Fibroblast of pulmonary artery (primary cell): ENCODE data around the gene ST14.

Source experiments
- DNase-seq: peaks from one replicate; pipeline ENCODE4 v3.0.0-alpha.2; 2010; ENCODE audit warnings: low read depth
- H3K4me3 ChIP-seq: replicated peaks from 2 replicates; pipeline ENCODE4 v1.5.1; 2011; ENCODE audit warnings: low read depth, mild to moderate bottlenecking, control low read depth, low read length, moderate library complexity
- CTCF ChIP-seq: IDR thresholded peaks from 2 replicates; pipeline ENCODE4 v1.5.1; 2011; ENCODE audit warnings: mild to moderate bottlenecking, control low read depth, low read length, inconsistent platforms; ENCODE audit errors: missing control alignments

The ST14 gene

GRCh38 chr11:130156108-130157022 lies 3.2 kb upstream of the ST14 start:
- DNase-seq: peak; percentile 32
- no peak for TF ChIP-seq CTCF

GRCh38 chr11:130157101-130157500 lies 2.5 kb upstream of the ST14 start:
- DNase-seq: peak; percentile 81
- H3K4me3 ChIP-seq: no peak overlapping the region
- TF ChIP-seq CTCF: no peak

More at GRCh38 chr11:130156108-130157022, 3.2 kb upstream of the ST14 start:
- no peak overlapping the region for H3K4me3 ChIP-seq

GRCh38 chr11:130157840-130158239 lies 1.7 kb upstream of the ST14 start:
- no peak for TF ChIP-seq CTCF
- no peak overlapping the region for H3K4me3 ChIP-seq
- no peak for DNase-seq

- H3K4me3 ChIP-seq: no peak overlapping the region
- no peak for TF ChIP-seq CTCF
- no peak for DNase-seq
These were observed 443 bp upstream of the ST14 start for GRCh38 chr11:130159139-130159538.

GRCh38 chr11:130160498-130161155 lies 1.0 kb downstream of the ST14 start:
- H3K4me3 ChIP-seq: no peak overlapping the region
- no peak for DNase-seq
- TF ChIP-seq CTCF: no peak

GRCh38 chr11:130161441-130162145 lies 2.0 kb downstream of the ST14 start:
- TF ChIP-seq CTCF: no peak
- no peak for DNase-seq

More at GRCh38 chr11:130161441-130162145, 2.0 kb downstream of the ST14 start:
- no peak overlapping the region for H3K4me3 ChIP-seq
